GM21526 (cell line): ENCODE measurements around the gene CD5L.

ENCODE experiments used
- ATAC-seq: cut with Tn5 transposase; IDR thresholded peaks from one replicate; pipeline ENCODE4 v1.9.1; 2021; ENCODE audit warnings: moderate library complexity; ENCODE audit not compliant: unreplicated experiment, low FRiP score

Gene CD5L

DNA sequence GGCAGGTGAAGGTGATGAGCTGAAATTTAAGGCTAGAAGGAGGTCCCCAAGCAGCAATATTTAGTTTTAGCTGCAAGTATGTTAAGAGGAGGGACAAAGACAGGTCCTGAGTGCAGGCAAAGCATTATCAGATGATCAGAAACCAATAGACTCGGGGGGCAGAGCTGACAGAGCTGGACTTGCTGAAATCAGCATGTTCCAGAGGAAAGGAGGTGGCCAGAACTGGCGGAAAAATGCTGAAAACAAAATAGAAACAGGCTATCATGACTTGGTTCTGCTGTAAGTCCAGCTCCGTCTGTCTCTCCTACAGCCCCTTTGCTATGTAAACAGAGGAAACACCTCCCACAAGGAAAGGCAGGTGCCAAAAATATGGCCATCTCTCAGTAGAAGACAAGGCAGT is at the start of gene CD5L:
CD5L (minus strand) TSS at position 101 of the 400 bp plus-strand sequence. CDS start 107 bp downstream, outside the sequence.
- no peak for ATAC-seq

DNA sequence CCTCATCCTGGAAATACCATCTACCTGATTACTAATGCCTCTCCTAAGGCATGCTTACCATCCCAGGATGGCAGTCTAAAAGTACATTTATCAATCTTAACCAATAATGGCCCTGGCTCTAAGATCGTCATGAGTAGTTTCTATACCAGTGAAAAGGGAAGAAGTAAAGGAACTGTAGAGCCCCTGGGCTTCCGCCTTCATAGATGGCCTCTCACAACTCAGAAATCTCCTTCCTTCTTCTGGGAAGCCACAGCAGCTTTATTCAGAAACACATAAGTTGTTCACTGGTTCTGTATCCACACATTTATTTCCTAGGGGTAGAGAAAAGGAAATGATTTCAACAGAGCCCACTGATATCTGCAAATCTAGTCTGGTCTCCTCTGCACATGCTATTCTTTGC is 41.0 kb upstream of the CD5L start:
- ATAC-seq, result no peak

DNA sequence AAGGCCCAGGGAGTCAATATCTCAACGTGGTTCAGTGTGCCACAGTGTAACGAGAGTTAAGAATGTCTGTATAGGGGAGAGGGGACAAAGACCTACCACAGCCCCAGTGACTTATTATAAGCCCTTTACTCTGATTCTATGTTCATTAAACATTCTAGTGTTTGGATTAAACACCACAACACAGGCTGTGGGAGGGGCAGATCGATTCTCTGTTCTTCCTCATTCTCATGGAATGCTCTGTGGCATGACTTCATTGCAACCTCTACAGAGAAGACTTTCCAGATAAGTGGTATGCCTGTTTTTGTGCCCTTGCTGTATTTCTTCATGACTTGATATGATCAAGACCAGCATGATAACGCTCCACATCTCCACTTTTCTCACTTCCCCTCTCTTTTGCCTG is 39.0 kb upstream of the CD5L start:
- ATAC-seq, result no peak

GRCh38 chr1:157878059-157878458 is 36.5 kb upstream of the CD5L start:
- no peak for ATAC-seq

GRCh38 chr1:157870490-157870889 is 28.9 kb upstream of the CD5L start:
- no peak for ATAC-seq

- ATAC-seq, result no peak
These were observed 27.0 kb upstream of the CD5L start for GRCh38 chr1:157868654-157869053.

- no peak for ATAC-seq
These were observed 20.8 kb upstream of the CD5L start for GRCh38 chr1:157862114-157863070.

DNA sequence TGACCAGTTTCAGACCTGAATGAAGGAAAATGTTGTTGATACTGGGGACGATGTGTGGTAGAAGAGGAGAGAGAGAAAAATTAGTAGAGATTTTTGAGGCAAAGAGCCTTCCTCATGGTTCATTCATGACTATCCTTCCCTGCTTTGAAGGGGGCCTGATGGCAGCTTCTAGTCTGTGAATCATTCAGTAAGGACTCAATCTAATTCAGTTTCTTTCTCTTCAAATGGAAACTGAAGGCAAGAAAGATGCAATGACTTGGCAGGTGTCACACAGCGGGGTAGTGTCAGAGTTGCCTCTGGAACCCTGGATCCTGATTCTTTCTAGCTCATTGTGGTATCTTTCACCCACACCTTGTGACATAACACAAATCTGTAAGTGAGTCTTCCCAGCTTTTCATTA is 14.9 kb upstream of the CD5L start:
- ATAC-seq, result no peak

GRCh38 chr1:157852476-157852875 is 10.9 kb upstream of the CD5L start:
- ATAC-seq, result no peak

- ATAC-seq, result peak; percentile 83
These were observed 7.7 kb upstream of the CD5L start for GRCh38 chr1:157849229-157849875.

- no peak for ATAC-seq
These were observed 2.7 kb upstream of the CD5L start for GRCh38 chr1:157844089-157844830.

- no peak for ATAC-seq
These were observed 1.3 kb upstream of the CD5L start for GRCh38 chr1:157842939-157843338.

GRCh38 chr1:157838966-157839365 is 2.6 kb downstream of the CD5L start:
- no peak for ATAC-seq

GRCh38 chr1:157834430-157834829 is 7.2 kb downstream of the CD5L start:
- ATAC-seq, result no peak

DNA sequence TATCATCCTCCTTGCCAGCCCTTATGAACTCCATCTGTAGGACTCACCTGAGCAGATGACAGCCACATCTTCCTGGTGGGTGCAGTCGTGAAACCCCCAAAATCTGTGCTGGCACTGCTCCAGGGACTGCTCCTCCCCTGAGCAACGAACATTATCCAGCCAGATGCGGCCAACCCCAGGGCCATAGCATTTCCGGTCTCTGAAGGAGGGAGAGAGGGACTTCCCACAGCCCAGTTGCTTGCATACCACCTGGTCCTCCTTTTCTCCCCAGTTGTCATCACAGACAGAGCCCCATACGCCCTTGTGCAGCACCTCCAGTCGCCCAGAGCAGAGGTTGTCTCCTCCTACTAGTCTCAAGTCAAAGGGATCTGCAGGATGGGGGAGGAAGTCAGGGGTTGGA is 8.5 kb downstream of the CD5L start:
- no peak for ATAC-seq

DNA sequence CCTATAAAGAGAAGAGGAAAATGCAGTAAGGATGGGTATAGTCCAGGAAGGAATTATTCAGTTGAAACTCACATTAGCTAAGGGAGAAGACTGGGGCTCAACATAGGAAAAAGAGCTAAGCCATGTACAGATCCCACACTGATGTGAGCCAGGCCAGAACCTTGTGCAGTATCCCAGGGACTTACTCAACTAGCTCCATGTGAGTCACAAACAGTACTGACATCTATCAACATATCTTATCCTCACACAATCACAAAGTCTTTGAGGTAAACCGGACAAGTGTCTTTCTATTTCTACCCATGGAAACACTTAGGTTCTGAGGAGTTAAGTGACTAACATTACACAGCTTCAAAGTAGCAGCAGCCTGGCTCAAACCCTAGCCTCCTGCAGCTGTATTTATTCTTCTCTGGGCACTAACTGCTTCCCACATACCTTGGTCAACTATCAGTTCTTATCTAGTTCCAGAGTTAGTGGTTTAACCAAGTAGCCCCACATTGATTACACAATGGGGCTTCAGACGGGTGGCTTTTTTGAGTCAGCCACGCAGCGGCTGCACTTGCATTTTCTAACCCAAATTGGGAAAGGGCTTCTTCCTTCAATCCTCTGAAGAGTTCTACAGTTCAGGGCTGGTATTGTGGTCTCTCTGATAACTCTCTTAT is 9.5 kb downstream of the CD5L start:
- ATAC-seq, result no peak

GRCh38 chr1:157830887-157831286 is 10.7 kb downstream of the CD5L start:
- no peak for ATAC-seq

GRCh38 chr1:157829711-157830110 is 11.9 kb downstream of the CD5L start:
- no peak for ATAC-seq

DNA sequence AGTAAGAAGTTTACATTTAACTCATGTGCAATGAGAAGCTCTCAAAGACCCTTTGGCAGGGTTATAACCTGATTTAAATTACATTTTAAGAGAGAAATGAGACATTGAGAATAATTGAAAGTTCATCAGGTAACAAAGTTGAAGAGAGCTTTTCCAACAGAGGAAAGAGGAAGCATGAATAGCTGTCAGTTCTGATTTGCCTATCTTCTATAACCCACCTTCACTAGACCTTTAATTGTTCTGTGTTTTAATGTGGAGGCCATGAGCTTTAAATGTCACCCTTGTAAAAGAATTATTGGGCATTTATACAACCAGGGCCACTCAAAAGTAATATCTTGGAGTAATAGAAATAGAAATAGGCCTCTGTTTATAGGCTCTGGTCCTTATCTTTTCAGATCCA is 12.4 kb downstream of the CD5L start:
- no peak for ATAC-seq

DNA sequence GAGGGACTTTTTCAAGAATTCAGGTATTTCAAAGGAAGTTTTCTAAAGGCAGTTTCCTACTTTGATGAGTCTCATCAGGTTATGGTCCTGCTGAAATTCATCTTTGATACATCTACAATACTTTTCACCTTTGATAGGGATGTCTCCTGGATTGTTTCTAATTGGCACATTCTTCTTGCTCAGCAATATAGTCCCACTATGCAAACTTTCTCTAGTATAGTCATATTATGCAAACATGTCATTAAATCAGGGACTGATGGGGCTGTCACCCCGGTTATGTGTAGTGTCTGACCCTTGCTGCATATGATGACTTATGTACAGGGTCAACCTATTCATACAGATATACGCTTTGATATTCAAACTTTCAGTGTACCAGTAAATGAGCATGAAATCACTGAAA is 21.3 kb downstream of the CD5L start:
- no peak for ATAC-seq

DNA sequence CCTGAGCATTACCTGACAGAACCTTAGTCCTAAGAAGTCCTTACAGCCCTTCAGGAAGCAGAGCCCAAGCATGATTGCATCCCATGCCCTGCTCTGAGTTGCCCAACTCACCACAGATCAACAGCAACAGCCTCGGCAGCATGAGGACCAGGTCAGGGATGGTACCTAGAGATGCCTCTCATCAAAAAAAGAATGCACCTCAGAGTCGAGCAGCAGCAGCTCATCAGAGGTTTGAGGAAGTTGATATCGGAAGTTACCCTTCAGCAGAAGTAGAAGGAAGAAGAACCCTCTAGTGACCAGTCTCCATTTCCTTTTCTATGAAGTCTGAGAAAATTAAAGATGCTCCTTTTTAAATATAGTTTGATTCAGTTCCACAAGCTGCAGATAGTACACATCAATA is 21.7 kb downstream of the CD5L start, which contains the start of gene FCRL1:
FCRL1 (minus strand) TSS at position 225 of the 400 bp plus-strand sequence; CDS start at position 142, 83 bp downstream.
- no peak for ATAC-seq
